Thymus (tissue), 14 donors: ENCODE results near the gene IL7R. TPM values are rescaled to one million over a fixed set of nuclear protein-coding genes. Genes with fewer than 3 reads are reported as not detected.

ENCODE experiments used
- DNase-seq, 9 donors: peaks; one replicate each; pipeline ENCODE4 v3.0.0-alpha.2; 2013; ENCODE audit warnings: low spot score in 9 of 9, low read depth in 6 of 9, missing footprints in 1 of 9
- H3K27ac ChIP-seq, 2 donors: one replicate each; pipeline ENCODE4 v1.5.1; 2013; ENCODE audit warnings: control low read depth in 1 of 2, low read depth in 1 of 2, low read length in 1 of 2, mild to moderate bottlenecking in 1 of 2, moderate library complexity in 1 of 2
- H3K27me3 ChIP-seq, 2 donors: one replicate each; pipeline ENCODE4 v1.5.1; 2013; ENCODE audit warnings: low read length in 1 of 2; ENCODE audit not compliant: control insufficient read depth in 2 of 2, insufficient read depth in 1 of 2
- H3K36me3 ChIP-seq, 2 donors: one replicate each; pipeline ENCODE4 v1.5.1; 2013; ENCODE audit warnings: low read length in 1 of 2, mild to moderate bottlenecking in 1 of 2, moderate library complexity in 1 of 2; ENCODE audit not compliant: control insufficient read depth in 2 of 2, insufficient read depth in 2 of 2
- H3K4me1 ChIP-seq, 2 donors: one replicate each; pipeline ENCODE4 v1.5.1; 2013; ENCODE audit warnings: low read length in 2 of 2; ENCODE audit not compliant: control insufficient read depth in 2 of 2, insufficient read depth in 2 of 2
- H3K4me3 ChIP-seq, 2 donors: one replicate each; pipeline ENCODE4 v1.5.1; 2013; ENCODE audit warnings: low read length in 2 of 2, control low read depth in 1 of 2, mild to moderate bottlenecking in 1 of 2
- H3K9me3 ChIP-seq, 2 donors: one replicate each; pipeline ENCODE4 v1.5.1; 2013; ENCODE audit warnings: low read length in 1 of 2, mild to moderate bottlenecking in 1 of 2; ENCODE audit not compliant: control insufficient read depth in 2 of 2, insufficient read depth in 1 of 2
- WGBS: extraction: QIAGEN DNeasy Blood & Tissue Kit; methylation state at CpG from one replicate; pipeline ENCODE4 v1.1.7; 2013; 5-methylcytosine and 5-hydroxymethylcytosine counted together
- long read RNA-seq, 10 donors: transcript quantifications; one replicate each; lab custom pipeline, GENCODE V29; 2026
- polyA plus RNA-seq: library from polyadenylated mRNA; stranded (reverse); fragments of 200-250 nt; gene quantifications from one replicate; pipeline ENCODE4 v1.2.3, GENCODE V29; 2013
- total RNA-seq: library from RNA; stranded (reverse); fragments of 120-200 nt; gene quantifications from one replicate; pipeline ENCODE4 v1.2.4, GENCODE V29; 2013
- donor health status: healthy.

The IL7R gene, protein sequence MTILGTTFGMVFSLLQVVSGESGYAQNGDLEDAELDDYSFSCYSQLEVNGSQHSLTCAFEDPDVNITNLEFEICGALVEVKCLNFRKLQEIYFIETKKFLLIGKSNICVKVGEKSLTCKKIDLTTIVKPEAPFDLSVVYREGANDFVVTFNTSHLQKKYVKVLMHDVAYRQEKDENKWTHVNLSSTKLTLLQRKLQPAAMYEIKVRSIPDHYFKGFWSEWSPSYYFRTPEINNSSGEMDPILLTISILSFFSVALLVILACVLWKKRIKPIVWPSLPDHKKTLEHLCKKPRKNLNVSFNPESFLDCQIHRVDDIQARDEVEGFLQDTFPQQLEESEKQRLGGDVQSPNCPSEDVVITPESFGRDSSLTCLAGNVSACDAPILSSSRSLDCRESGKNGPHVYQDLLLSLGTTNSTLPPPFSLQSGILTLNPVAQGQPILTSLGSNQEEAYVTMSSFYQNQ
- total RNA-seq = 167 TPM
- polyA plus RNA-seq = 167 TPM
- long read RNA-seq, donor 1, full-length matches to known transcripts = 4 of 4 reads
- long read RNA-seq, donor 1, partial matches to known transcripts = 0 of 4 reads
- long read RNA-seq, donor 1, other reads (novel, unspliced or antisense) = 0 of 4 reads
- long read RNA-seq, donor 2 = 0 reads
- long read RNA-seq, donor 3, full-length matches to known transcripts = 54 of 110 reads
- long read RNA-seq, donor 3, partial matches to known transcripts = 56 of 110 reads
- long read RNA-seq, donor 3, other reads (novel, unspliced or antisense) = 0 of 110 reads
- long read RNA-seq, donor 4, full-length matches to known transcripts = 17 of 113 reads
- long read RNA-seq, donor 4, partial matches to known transcripts = 96 of 113 reads
- long read RNA-seq, donor 4, other reads (novel, unspliced or antisense) = 0 of 113 reads
- long read RNA-seq, donor 5, full-length matches to known transcripts = 76 of 113 reads
- long read RNA-seq, donor 5, partial matches to known transcripts = 31 of 113 reads
- long read RNA-seq, donor 5, other reads (novel, unspliced or antisense) = 6 of 113 reads
- long read RNA-seq, donor 6, full-length matches to known transcripts = 29 of 29 reads
- long read RNA-seq, donor 6, partial matches to known transcripts = 0 of 29 reads
- long read RNA-seq, donor 6, other reads (novel, unspliced or antisense) = 0 of 29 reads
- long read RNA-seq, donor 7, full-length matches to known transcripts = 47 of 75 reads
- long read RNA-seq, donor 7, partial matches to known transcripts = 19 of 75 reads
- long read RNA-seq, donor 7, other reads (novel, unspliced or antisense) = 9 of 75 reads
- long read RNA-seq, donor 8, full-length matches to known transcripts = 9 of 18 reads
- long read RNA-seq, donor 8, partial matches to known transcripts = 9 of 18 reads
- long read RNA-seq, donor 8, other reads (novel, unspliced or antisense) = 0 of 18 reads
- long read RNA-seq, donor 9, full-length matches to known transcripts = 31 of 38 reads
- long read RNA-seq, donor 9, partial matches to known transcripts = 7 of 38 reads
- long read RNA-seq, donor 9, other reads (novel, unspliced or antisense) = 0 of 38 reads
- long read RNA-seq, donor 10, full-length matches to known transcripts = 29 of 29 reads
- long read RNA-seq, donor 10, partial matches to known transcripts = 0 of 29 reads
- long read RNA-seq, donor 10, other reads (novel, unspliced or antisense) = 0 of 29 reads

DNA sequence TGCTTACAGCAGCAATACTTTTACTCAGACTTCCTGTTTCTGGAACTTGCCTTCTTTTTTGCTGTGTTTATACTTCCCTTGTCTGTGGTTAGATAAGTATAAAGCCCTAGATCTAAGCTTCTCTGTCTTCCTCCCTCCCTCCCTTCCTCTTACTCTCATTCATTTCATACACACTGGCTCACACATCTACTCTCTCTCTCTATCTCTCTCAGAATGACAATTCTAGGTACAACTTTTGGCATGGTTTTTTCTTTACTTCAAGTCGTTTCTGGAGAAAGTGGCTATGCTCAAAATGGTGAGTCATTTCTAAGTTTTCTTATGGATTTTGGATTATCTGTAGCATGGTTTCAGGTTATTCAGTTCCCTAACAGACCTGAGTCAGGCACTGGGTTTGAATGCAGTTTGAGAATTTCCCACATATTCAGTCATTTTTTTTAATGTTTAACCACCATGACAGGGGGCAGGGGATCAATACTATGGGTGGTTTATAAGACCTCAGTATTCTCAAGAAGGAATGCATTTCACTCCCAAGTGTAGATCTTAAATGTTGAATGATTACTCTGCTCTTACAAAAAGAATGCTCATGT, at the start of gene IL7R:
Gene IL7R (plus strand): TSS at position 127 of the 587 bp plus-strand sequence. CDS start 87 bp downstream, at position 214.
- no peaks in the 10 kb centered on the region for H3K27me3 ChIP-seq
- peaks cover 37 to 40% of the 10 kb centered on the region in 2 donors for H3K4me1 ChIP-seq
- H3K36me3 ChIP-seq = peaks cover 6 to 19% of the 10 kb centered on the region in 2 donors
- H3K9me3 ChIP-seq = no peaks in the 10 kb centered on the region
- peak within 1 kb of the TSS; percentile 89 to 90 for H3K27ac ChIP-seq
- DNase-seq = peak in 6 of 9 donors; percentile 64 to 87 (median 70)
- 1% methylated on average over 1 of the region's 1 CpG for WGBS
- H3K4me3 ChIP-seq = peak within 1 kb of the TSS; percentile 69 to 70

DNA sequence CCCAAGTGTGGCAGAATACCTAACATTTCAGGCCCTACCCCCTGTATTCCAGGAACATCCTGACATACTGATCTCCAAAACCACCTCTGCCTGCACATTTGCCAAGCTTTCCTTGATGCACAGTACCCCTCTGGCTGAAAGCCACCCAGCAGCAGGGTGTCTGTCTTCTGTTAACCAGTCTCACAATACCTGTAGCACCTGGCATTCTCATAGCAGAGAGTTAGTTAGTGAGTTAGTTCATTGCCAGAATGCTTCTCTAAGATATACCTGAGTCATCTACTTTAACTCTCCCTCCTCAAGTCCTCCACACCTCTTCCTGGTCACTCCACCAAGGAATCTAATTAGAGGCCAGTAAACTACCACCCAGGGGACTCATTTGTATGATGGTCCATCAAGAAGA, 46.1 kb upstream of the IL7R start:
- DNase-seq = peak in 1 of 9 donors; percentile 63
- Histone ChIP-seq H3K36me3 (no peaks in the 10 kb centered on the region), H3K4me3 (no peak overlapping the region), H3K9me3 (no peaks in the 10 kb centered on the region), H3K4me1 (peaks cover 16 to 31% of the 10 kb centered on the region in 2 donors), H3K27me3 (no peaks in the 10 kb centered on the region), H3K27ac (peak overlapping the region; percentile 75 to 88)

DNA sequence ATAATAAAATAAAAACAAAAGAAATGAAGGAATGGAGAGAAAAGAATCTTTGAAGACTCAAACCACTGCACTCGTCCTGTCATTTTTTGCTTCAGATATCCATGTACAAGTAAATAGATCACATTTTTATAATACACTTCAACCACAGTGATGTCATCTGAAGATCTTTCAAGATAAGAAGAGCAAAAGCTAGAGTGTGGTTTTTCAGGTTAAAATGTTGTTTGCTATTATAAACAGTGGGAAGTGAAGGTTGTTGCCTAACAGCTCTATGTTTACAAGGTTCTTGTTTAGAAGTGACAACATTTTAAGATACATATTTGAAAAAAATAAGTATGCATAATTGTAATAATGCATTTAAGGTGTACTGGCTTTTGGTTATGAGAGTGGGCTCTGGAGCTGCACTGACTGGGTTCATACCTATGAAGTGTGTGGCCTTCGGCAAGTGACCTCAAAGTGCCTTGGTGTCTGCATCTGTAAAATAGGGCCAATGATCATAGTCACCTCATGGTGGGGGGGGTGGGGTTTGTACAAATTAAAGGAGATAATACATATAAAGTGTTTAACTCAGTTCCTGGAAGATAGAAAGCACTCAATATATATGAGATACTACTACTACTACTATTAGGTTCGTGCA, 45.5 kb upstream of the IL7R start:
- Histone ChIP-seq H3K36me3 (no peaks in the 10 kb centered on the region), H3K27me3 (no peaks in the 10 kb centered on the region), H3K27ac (peak overlapping the region; percentile 75 to 90), H3K4me3 (no peak overlapping the region), H3K9me3 (no peaks in the 10 kb centered on the region), H3K4me1 (peaks cover 16 to 34% of the 10 kb centered on the region in 2 donors)
- WGBS = 61% methylated on average over 3 of the region's 3 CpGs
- DNase-seq = peak in 7 of 9 donors; percentile 66 to 92 (median 68)

DNA sequence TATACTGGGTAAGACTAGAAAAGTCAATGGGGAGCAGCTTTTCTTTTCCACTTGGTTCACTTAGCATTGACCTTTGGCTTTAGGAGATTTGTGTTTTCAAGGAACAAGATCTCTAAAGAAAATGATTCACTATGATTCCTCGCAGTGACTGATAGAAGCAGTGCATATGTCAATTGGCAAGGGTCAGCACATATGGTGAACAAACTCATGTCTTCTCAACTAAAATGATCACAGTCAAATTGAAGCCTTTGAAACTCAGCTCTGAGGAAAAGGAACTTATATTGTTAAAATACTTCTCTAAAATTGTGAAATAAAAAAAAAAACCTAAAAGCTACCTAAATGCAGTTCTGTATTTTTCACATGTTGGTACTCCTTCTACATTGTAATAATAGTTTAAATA, 43.2 kb upstream of the IL7R start:
- Histone ChIP-seq H3K27ac (no peak overlapping the region), H3K27me3 (no peaks in the 10 kb centered on the region), H3K9me3 (no peaks in the 10 kb centered on the region), H3K36me3 (no peaks in the 10 kb centered on the region), H3K4me1 (peaks cover 16 to 37% of the 10 kb centered on the region in 2 donors), H3K4me3 (no peak overlapping the region)
- no peak for DNase-seq
- 97% methylated on average over 1 of the region's 1 CpG for WGBS

DNA sequence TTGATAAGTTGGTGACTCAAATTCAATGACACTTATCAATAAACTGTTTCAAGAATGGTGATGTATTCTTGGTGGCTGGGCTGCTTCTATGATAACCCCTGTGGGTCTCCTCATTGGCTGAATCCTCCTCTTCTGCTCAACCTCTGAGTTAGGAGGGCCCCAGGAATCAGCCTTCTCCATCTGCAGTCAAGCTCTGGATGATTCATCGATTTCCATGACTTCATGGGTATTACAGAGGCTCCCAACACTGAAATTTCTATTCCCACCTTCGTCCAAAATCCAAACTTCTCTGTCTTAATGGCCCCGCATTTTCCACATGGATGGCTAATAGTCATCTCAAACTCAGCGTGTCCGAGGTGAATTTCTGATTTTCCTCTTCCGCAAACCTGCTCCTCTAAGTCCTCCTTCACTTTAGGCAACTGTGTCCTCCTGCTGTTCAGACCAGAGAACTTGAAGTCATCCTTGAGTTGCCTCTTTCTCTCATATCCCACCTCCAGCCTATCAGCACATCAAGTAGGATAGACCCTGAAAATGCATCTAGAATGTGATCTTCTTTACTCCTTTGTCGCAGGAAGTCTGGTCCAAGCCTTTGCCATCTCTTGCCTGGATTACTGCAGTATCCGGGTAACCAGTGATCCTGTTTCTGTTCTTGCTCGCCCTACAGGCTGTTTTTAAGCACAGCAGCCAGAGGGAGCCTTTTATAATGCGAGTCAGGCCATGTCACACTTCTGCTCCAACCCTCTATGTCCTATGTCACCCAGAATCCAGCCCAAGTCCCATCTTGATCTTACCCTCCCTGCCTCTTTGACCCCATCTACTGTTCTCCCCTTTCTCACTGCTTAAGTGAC, 41.4 kb upstream of the IL7R start:
- no peak for DNase-seq
- Histone ChIP-seq H3K27me3 (no peaks in the 10 kb centered on the region), H3K27ac (no peak overlapping the region)

DNA sequence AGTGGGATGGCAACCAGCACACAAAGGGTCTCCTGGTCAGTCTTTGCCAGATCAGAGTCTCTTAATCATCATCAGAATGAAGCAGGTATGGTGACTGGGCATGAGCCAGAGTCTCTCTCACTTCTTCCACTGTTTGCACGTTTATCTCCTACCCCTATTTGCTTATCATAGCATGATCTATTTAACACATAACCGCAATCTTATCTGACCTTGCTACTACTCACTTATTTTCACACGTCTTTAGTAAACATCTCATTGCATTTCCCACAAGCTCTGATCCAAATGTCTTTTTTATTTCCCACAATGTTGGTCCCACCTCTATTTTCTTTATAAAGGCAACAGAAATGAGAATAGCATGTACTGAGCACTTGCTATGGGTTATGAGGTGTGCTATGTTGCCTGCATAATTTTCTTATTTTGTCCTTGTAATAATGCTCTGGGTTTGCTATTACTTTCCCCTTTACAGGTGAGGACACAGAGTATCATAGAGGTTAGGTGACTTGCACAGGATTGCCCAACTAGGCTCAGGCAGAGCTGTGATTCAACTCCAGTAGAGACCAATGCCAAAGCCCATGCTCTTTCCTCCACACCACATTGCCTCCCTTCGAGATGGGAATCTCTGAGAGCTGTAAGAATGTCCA, 39.7 kb upstream of the IL7R start:
- no peak for DNase-seq
- Histone ChIP-seq H3K27ac (no peak overlapping the region), H3K27me3 (no peaks in the 10 kb centered on the region), H3K4me3 (no peak overlapping the region), H3K9me3 (no peaks in the 10 kb centered on the region), H3K4me1 (peaks cover 15 to 40% of the 10 kb centered on the region in 2 donors), H3K36me3 (no peaks in the 10 kb centered on the region)
- 68% methylated on average over 4 of the region's 4 CpGs for WGBS

More for the DNA sequence above, 41.4 kb upstream of the IL7R start:
- Histone ChIP-seq H3K4me1 (peaks cover 21 to 37% of the 10 kb centered on the region in 2 donors), H3K4me3 (no peak overlapping the region), H3K9me3 (no peaks in the 10 kb centered on the region), H3K36me3 (no peaks in the 10 kb centered on the region)
- WGBS = 96% methylated on average over 10 of the region's 10 CpGs

DNA sequence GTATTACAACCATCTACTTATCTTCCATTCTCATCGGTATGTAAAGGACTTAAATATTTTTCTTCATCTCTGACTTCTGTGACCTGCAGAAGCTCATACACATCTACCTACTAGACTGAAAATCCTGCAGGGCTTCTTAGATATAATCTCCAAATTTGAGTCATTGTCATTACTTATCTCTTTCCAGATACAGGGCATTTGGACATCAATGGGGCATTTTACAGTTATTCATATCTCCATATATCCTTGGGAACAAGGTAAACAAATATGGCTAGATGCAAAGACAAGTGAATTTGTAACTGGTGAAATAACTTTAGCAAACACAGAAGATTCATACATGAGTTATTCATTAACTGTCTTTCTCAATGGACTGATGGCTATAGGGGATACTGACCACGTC, 37.7 kb upstream of the IL7R start:
- 98% methylated on average over 2 of the region's 2 CpGs for WGBS
- no peaks in the 10 kb centered on the region for H3K27me3 ChIP-seq

More for the DNA sequence above, 37.7 kb upstream of the IL7R start:
- H3K9me3 ChIP-seq = no peaks in the 10 kb centered on the region
- no peak overlapping the region for H3K27ac ChIP-seq
- no peak for DNase-seq
- no peak overlapping the region for H3K4me3 ChIP-seq
- no peaks in the 10 kb centered on the region for H3K36me3 ChIP-seq
- H3K4me1 ChIP-seq = peaks cover 33 to 59% of the 10 kb centered on the region in 2 donors
